Parathyroid adenoma (tissue), 2 donors: Measurements from ENCODE around the gene ATP10D.

Experiments used
- H2AFZ ChIP-seq: fragments of 300-600 bp; sonication (generic); one replicate; pipeline ENCODE4 v1.7.0; 2017; ENCODE audit warnings: antibody characterized with exemption, mild to moderate bottlenecking
- H3K27ac ChIP-seq: fragments of 300-600 bp; sonication (generic); one replicate; pipeline ENCODE4 v1.7.0; 2017
- H3K27me3 ChIP-seq: fragments of 300-600 bp; sonication (generic); one replicate; pipeline ENCODE4 v1.7.0; 2017; ENCODE audit warnings: low read length; ENCODE audit not compliant: control insufficient read depth, insufficient read depth
- H3K36me3 ChIP-seq: fragments of 300-600 bp; sonication (generic); one replicate; pipeline ENCODE4 v1.7.0; 2017; ENCODE audit warnings: low read length; ENCODE audit not compliant: control insufficient read depth, insufficient read depth
- H3K4me1 ChIP-seq: fragments of 300-600 bp; sonication (generic); one replicate; pipeline ENCODE4 v1.7.0; 2017; ENCODE audit warnings: control low read depth
- H3K4me2 ChIP-seq: fragments of 300-600 bp; sonication (generic); one replicate; pipeline ENCODE4 v1.7.0; 2017; ENCODE audit warnings: low read length
- H3K4me3 ChIP-seq: fragments of 300-600 bp; sonication (generic); one replicate; pipeline ENCODE4 v1.7.0; 2017; ENCODE audit warnings: low read depth, low read length
- H3K79me2 ChIP-seq: fragments of 300-600 bp; sonication (generic); one replicate; pipeline ENCODE4 v1.7.0; 2017; ENCODE audit warnings: control low read depth
- H3K9ac ChIP-seq: fragments of 300-600 bp; sonication (generic); one replicate; pipeline ENCODE4 v1.7.0; 2017; ENCODE audit warnings: mild to moderate bottlenecking
- H3K9me3 ChIP-seq: fragments of 300-600 bp; sonication (generic); one replicate; pipeline ENCODE4 v1.7.0; 2017; ENCODE audit warnings: low read length; ENCODE audit not compliant: control insufficient read depth
- TF ChIP-seq, protein P1 (sequence below): fragments of 300-600 bp; sonication (generic); IDR thresholded peaks from one replicate; pipeline ENCODE4 v1.7.0; 2017; ENCODE audit warnings: antibody characterized with exemption, mild to moderate bottlenecking
- donor health status: primary hyperparathyroidism.

ATP10D gene

DNA sequence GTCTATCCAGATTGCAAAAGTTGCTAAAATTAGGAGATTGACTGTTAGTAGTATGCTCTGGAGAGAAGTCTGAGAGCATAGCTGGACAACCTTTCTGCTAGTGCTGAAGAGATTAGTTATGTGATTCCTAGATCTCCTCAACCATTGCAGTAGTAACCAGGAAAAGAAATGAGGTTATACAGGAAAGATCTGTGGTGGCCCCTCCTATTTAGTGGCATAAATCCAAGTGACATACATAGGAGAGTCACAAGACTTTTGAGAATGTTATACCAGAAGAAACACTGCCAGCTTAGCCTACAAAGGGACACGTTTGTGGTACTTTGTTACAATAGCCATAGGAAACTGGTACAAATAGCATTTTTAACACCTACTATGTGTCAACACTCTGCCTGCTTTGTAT is 105.2 kb downstream of the ATP10D start:
- Histone ChIP-seq H3K27ac (no peak overlapping the region), H3K36me3 (no peaks in the 10 kb centered on the region), H3K4me3 (no peak overlapping the region)

DNA sequence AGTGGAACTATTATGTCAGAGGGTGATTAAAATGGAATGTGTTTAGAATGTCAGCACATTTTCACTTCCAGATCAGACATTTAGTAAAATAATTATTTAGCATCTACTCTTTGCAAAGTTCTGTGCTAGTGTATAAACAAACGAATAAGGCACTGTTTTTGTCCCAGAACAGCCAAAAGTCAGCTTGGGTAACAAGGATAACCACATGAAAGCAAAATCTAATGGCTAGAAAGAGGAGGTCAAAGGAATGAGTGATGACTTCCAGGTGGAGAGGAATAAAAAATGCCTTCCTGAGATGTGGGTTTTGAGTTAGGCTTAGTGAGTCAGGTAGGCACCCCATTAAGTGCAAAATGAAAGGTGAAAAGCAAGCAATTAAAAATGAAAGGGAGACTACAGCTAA is 112.6 kb downstream of the ATP10D start:
- Histone ChIP-seq H3K27ac (no peak overlapping the region), H3K36me3 (no peaks in the 10 kb centered on the region), H3K4me3 (no peak overlapping the region), H3K4me2 (no peak overlapping the region), H3K4me1 (no peaks in the 10 kb centered on the region), H3K79me2 (no peaks in the 10 kb centered on the region), H3K9ac (no peak overlapping the region), H2AFZ (no peak overlapping the region), H3K27me3 (no peaks in the 10 kb centered on the region), H3K9me3 (no peaks in the 10 kb centered on the region)
- TF ChIP-seq, protein P1, sequence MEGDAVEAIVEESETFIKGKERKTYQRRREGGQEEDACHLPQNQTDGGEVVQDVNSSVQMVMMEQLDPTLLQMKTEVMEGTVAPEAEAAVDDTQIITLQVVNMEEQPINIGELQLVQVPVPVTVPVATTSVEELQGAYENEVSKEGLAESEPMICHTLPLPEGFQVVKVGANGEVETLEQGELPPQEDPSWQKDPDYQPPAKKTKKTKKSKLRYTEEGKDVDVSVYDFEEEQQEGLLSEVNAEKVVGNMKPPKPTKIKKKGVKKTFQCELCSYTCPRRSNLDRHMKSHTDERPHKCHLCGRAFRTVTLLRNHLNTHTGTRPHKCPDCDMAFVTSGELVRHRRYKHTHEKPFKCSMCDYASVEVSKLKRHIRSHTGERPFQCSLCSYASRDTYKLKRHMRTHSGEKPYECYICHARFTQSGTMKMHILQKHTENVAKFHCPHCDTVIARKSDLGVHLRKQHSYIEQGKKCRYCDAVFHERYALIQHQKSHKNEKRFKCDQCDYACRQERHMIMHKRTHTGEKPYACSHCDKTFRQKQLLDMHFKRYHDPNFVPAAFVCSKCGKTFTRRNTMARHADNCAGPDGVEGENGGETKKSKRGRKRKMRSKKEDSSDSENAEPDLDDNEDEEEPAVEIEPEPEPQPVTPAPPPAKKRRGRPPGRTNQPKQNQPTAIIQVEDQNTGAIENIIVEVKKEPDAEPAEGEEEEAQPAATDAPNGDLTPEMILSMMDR = no peak

More for the DNA sequence above, 105.2 kb downstream of the ATP10D start:
- TF ChIP-seq, protein P1 = no peak
- Histone ChIP-seq H3K79me2 (no peaks in the 10 kb centered on the region), H2AFZ (no peak overlapping the region), H3K27me3 (no peaks in the 10 kb centered on the region), H3K4me2 (no peak overlapping the region), H3K9ac (no peak overlapping the region), H3K9me3 (no peaks in the 10 kb centered on the region), H3K4me1 (no peaks in the 10 kb centered on the region)

DNA sequence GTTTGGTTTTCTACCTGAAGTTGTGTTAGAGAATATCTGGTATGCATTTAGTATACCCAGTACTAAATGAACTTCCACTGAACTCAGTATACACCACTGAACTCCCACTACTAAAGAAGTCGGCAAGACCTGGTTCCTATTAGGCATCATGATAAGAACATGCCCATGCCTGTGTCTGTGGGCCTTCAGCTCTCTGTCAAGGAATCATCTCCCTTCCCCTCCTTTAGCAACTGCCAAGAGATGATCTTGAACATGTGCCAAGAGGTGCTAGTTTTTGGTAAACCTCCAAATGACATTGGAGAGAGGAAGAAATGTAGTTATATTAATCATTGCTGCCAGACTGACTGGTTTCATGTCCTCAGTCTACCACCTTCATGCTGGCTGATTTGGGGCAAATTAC is 113.2 kb downstream of the ATP10D start:
- Histone ChIP-seq H3K4me1 (no peaks in the 10 kb centered on the region), H3K9ac (no peak overlapping the region), H3K4me2 (no peak overlapping the region), H3K9me3 (no peaks in the 10 kb centered on the region), H3K27ac (no peak overlapping the region), H3K36me3 (no peaks in the 10 kb centered on the region), H3K4me3 (no peak overlapping the region), H3K79me2 (no peaks in the 10 kb centered on the region), H2AFZ (no peak overlapping the region), H3K27me3 (no peaks in the 10 kb centered on the region)
- TF ChIP-seq, protein P1 = no peak

DNA sequence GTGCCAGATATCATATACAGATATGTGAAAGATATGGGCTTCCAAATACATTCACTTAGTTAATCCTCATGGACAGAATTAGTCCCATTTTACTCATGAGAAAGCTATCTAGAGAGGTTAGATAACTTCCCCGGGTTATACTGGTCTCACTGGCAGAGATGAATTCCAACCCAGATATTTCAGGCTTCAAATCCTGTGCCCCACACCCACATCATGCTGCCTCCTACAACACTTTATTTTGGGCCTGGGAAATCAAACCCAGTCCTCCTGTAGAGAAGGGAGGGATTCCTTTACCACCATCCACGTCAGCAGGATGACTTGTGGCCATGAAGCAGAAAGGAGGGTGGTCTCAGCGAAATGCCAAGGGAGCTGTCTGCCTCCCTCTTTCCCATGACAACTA is 113.8 kb downstream of the ATP10D start:
- no peak overlapping the region for H3K4me3 ChIP-seq
- no peak overlapping the region for H3K4me2 ChIP-seq
- H3K9ac ChIP-seq = no peak overlapping the region
- no peaks in the 10 kb centered on the region for H3K9me3 ChIP-seq
- TF ChIP-seq, protein P1 = no peak
- H3K27me3 ChIP-seq = no peaks in the 10 kb centered on the region
- no peak overlapping the region for H3K27ac ChIP-seq
- no peak overlapping the region for H2AFZ ChIP-seq
- H3K4me1 ChIP-seq = no peaks in the 10 kb centered on the region
- H3K79me2 ChIP-seq = no peaks in the 10 kb centered on the region
- no peaks in the 10 kb centered on the region for H3K36me3 ChIP-seq

DNA sequence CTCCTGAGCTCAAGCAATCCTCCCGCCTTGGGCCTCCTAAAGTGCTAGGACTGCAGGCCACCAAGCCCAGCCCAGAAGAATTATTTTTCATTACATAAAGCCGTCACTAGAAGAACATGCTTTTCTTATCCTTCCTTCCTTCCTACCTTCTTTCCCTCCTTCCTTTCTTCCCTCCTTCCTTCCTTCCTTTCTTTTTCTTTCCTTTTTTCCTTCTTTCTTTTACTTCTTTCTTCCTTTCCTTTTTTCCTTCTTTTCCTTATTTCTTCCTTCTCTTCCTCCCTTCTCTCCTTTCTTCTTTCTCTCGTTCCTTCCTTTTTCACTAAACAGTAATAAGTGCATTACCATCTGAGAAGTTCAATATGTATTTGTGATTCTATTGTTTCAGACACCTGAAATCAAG is 121.4 kb downstream of the ATP10D start:
- no peak overlapping the region for H2AFZ ChIP-seq
- no peak overlapping the region for H3K27ac ChIP-seq
- no peaks in the 10 kb centered on the region for H3K79me2 ChIP-seq
- TF ChIP-seq, protein P1 = no peak
- H3K4me1 ChIP-seq = no peaks in the 10 kb centered on the region
- no peaks in the 10 kb centered on the region for H3K36me3 ChIP-seq
- H3K9me3 ChIP-seq = no peaks in the 10 kb centered on the region
- no peaks in the 10 kb centered on the region for H3K27me3 ChIP-seq
- no peak overlapping the region for H3K9ac ChIP-seq
- H3K4me3 ChIP-seq = no peak overlapping the region
- no peak overlapping the region for H3K4me2 ChIP-seq
